ENCODE results near the gene PPM1L. TPM values are rescaled to one million over a fixed set of nuclear protein-coding genes. Genes with fewer than 3 reads are reported as not detected.

Gene PPM1L
- total and polyA plus RNA-seq, 2 donors (not counting 1 experiment from before 2014, with no cell fraction given), result 0.33 to 2.5 TPM

GRCh38 chr3:160851629-160852210, 95.7 kb downstream of the PPM1L start:
- no peak for DNase-seq (ENCODE audit: low read depth in 2 of 2)
- H3K9me3 ChIP-seq (ENCODE audit: control insufficient read depth, insufficient read depth, low read depth, low read length), result no peaks in the 10 kb centered on the region
- H4K20me1 ChIP-seq (ENCODE audit: control insufficient read depth, extremely low read depth, insufficient read depth, low read length), result no peaks in the 10 kb centered on the region
- no peaks in the 10 kb centered on the region for H3K27me3 ChIP-seq (ENCODE audit: control insufficient read depth, insufficient read depth, low read length)
- no peaks in the 10 kb centered on the region for H3K79me2 ChIP-seq (ENCODE audit: control insufficient read depth, insufficient read depth, low read length)
- no peak overlapping the region for H3K27ac ChIP-seq (ENCODE audit: insufficient read depth, low read length)
- no peak for TF ChIP-seq EZH2 (IDR thresholded peaks at IDR 0.05; ENCODE audit: low read length, missing control alignments)
- TF ChIP-seq, protein P1, sequence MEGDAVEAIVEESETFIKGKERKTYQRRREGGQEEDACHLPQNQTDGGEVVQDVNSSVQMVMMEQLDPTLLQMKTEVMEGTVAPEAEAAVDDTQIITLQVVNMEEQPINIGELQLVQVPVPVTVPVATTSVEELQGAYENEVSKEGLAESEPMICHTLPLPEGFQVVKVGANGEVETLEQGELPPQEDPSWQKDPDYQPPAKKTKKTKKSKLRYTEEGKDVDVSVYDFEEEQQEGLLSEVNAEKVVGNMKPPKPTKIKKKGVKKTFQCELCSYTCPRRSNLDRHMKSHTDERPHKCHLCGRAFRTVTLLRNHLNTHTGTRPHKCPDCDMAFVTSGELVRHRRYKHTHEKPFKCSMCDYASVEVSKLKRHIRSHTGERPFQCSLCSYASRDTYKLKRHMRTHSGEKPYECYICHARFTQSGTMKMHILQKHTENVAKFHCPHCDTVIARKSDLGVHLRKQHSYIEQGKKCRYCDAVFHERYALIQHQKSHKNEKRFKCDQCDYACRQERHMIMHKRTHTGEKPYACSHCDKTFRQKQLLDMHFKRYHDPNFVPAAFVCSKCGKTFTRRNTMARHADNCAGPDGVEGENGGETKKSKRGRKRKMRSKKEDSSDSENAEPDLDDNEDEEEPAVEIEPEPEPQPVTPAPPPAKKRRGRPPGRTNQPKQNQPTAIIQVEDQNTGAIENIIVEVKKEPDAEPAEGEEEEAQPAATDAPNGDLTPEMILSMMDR (conservative IDR thresholded peaks at IDR 0.05 in 1 of 2, IDR thresholded peaks at IDR 0.05 in 1 of 2; ENCODE audit: low read depth in 1 of 2, low read length in 2 of 2), result no peak
- H2AFZ ChIP-seq (ENCODE audit: low read length), result no peak overlapping the region
- H3K36me3 ChIP-seq (ENCODE audit: control insufficient read depth, insufficient read depth, low read length), result no peaks in the 10 kb centered on the region
- no peak overlapping the region for H3K4me3 ChIP-seq (replicated peaks in 1 of 4; ENCODE audit: control extremely low read depth in 1 of 4, insufficient read depth in 1 of 4, low read depth in 3 of 4, low read length in 4 of 4)
- H3K4me2 ChIP-seq (ENCODE audit: extremely low read depth, insufficient read depth, low read length), result no peak overlapping the region
- H3K4me1 ChIP-seq (ENCODE audit: control insufficient read depth, extremely low read depth, insufficient read depth, low read length), result no peaks in the 10 kb centered on the region
- no peak overlapping the region for H3K9ac ChIP-seq (ENCODE audit: insufficient read depth, low read length)

DNA sequence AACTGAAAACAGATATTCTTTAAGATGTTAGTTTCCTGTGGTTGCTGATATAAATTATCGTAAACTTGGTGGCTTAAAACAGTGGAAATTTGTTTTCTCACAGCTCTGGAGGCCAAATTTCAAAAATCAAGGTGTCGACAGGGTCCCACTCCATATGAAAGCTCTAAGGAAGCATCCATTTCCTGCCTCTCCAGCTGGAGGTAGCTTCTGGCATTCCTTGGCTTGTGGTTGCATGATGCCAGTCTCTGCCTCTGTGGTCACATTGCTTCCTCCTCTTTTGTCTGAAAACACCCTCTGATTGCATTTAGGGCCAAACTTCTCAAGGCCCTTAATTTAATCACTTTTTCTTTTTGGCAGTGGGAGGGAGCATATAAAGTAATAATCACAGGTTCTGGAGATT, 96.8 kb downstream of the PPM1L start:
- Histone ChIP-seq H3K4me1 (ENCODE audit: control insufficient read depth, extremely low read depth, insufficient read depth, low read length) (no peaks in the 10 kb centered on the region), H3K27ac (ENCODE audit: insufficient read depth, low read length) (no peak overlapping the region), H3K9ac (ENCODE audit: insufficient read depth, low read length) (no peak overlapping the region), H3K79me2 (ENCODE audit: control insufficient read depth, insufficient read depth, low read length) (no peaks in the 10 kb centered on the region), H3K4me2 (ENCODE audit: extremely low read depth, insufficient read depth, low read length) (no peak overlapping the region), H3K4me3 (replicated peaks in 1 of 4; ENCODE audit: control extremely low read depth in 1 of 4, insufficient read depth in 1 of 4, low read depth in 3 of 4, low read length in 4 of 4) (no peak overlapping the region), H3K9me3 (ENCODE audit: control insufficient read depth, insufficient read depth, low read depth, low read length) (no peaks in the 10 kb centered on the region), H3K36me3 (ENCODE audit: control insufficient read depth, insufficient read depth, low read length) (no peaks in the 10 kb centered on the region), H2AFZ (ENCODE audit: low read length) (no peak overlapping the region), H4K20me1 (ENCODE audit: control insufficient read depth, extremely low read depth, insufficient read depth, low read length) (no peaks in the 10 kb centered on the region), H3K27me3 (ENCODE audit: control insufficient read depth, insufficient read depth, low read length) (no peaks in the 10 kb centered on the region)
- DNase-seq (ENCODE audit: low read depth in 2 of 2), result no peak
- TF ChIP-seq, protein P1 (conservative IDR thresholded peaks at IDR 0.05 in 1 of 2, IDR thresholded peaks at IDR 0.05 in 1 of 2; ENCODE audit: low read depth in 1 of 2, low read length in 2 of 2), result no peak
- no peak for TF ChIP-seq EZH2 (IDR thresholded peaks at IDR 0.05; ENCODE audit: low read length, missing control alignments)

DNA sequence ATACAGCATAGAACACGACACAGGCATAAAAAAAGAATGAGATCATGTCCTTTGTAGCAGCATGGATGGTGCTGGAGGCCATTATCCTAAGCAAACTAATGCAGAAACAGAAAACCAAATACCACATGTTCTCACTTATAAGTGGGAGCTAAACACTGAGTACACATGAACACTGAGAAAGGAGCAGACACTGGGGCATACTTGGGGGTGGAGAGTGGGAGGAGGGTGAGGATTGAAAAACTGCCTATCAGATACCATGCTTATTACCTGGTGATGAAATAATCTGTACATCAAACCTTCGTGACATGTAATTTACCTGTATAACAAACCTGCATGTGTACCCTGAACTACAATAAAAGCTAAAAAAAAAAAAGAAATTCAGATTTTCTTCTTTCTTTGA, 100.4 kb downstream of the PPM1L start:
- Histone ChIP-seq H3K4me1 (ENCODE audit: control insufficient read depth, extremely low read depth, insufficient read depth, low read length) (no peaks in the 10 kb centered on the region), H3K9ac (ENCODE audit: insufficient read depth, low read length) (no peak overlapping the region), H2AFZ (ENCODE audit: low read length) (no peak overlapping the region), H3K4me2 (ENCODE audit: extremely low read depth, insufficient read depth, low read length) (no peak overlapping the region), H3K79me2 (ENCODE audit: control insufficient read depth, insufficient read depth, low read length) (no peaks in the 10 kb centered on the region), H3K27ac (ENCODE audit: insufficient read depth, low read length) (no peak overlapping the region), H3K27me3 (ENCODE audit: control insufficient read depth, insufficient read depth, low read length) (no peaks in the 10 kb centered on the region), H3K4me3 (replicated peaks in 1 of 4; ENCODE audit: control extremely low read depth in 1 of 4, insufficient read depth in 1 of 4, low read depth in 3 of 4, low read length in 4 of 4) (no peak overlapping the region), H4K20me1 (ENCODE audit: control insufficient read depth, extremely low read depth, insufficient read depth, low read length) (no peaks in the 10 kb centered on the region), H3K9me3 (ENCODE audit: control insufficient read depth, insufficient read depth, low read depth, low read length) (no peaks in the 10 kb centered on the region), H3K36me3 (ENCODE audit: control insufficient read depth, insufficient read depth, low read length) (no peaks in the 10 kb centered on the region)
- DNase-seq (ENCODE audit: low read depth in 2 of 2), result no peak
- TF ChIP-seq, protein P1 (conservative IDR thresholded peaks at IDR 0.05 in 1 of 2, IDR thresholded peaks at IDR 0.05 in 1 of 2; ENCODE audit: low read depth in 1 of 2, low read length in 2 of 2), result no peak
- no peak for TF ChIP-seq EZH2 (IDR thresholded peaks at IDR 0.05; ENCODE audit: low read length, missing control alignments)
